Progenitor cell of endocrine pancreas (in vitro differentiated cells): ENCODE data around the gene ZNF620. TPM values are rescaled to one million over a fixed set of nuclear protein-coding genes. Genes with fewer than 3 reads are reported as not detected.

Experiments
- DNase-seq: peaks from one replicate; pipeline ENCODE4 v3.0.0; 2021; ENCODE audit warnings: low spot score; ENCODE audit not compliant: unreplicated experiment
- H3K27ac Mint-ChIP-seq: 2 replicates; pipeline ENCODE4 v1.8.0; 2021; ENCODE audit warnings: mild to moderate bottlenecking, moderate library complexity, mixed read lengths
- H3K27me3 Mint-ChIP-seq: 2 replicates; pipeline ENCODE4 v1.8.0; 2021; ENCODE audit warnings: mixed read lengths
- H3K36me3 Mint-ChIP-seq: 2 replicates; pipeline ENCODE4 v1.8.0; 2022; ENCODE audit warnings: mixed read lengths; ENCODE audit not compliant: insufficient read depth
- H3K4me1 Mint-ChIP-seq: 2 replicates; pipeline ENCODE4 v1.8.0; 2021; ENCODE audit warnings: low read depth, mixed read lengths
- H3K4me3 Mint-ChIP-seq: 2 replicates; pipeline ENCODE4 v1.8.0; 2021; ENCODE audit warnings: low read depth, mild to moderate bottlenecking, moderate library complexity, mixed read lengths
- H3K9me3 Mint-ChIP-seq: 2 replicates; pipeline ENCODE4 v1.8.0; 2021; ENCODE audit warnings: low read depth, mixed read lengths
- total RNA-seq: library from RNA; stranded (reverse); gene quantifications from 2 replicates; pipeline ENCODE4 v1.2.1, GENCODE V29; 2021
- TF ChIP-seq, protein P1 (sequence below): fragments of 200-600 bp; sonication (generic); IDR thresholded peaks from one replicate; pipeline ENCODE4 v1.5.0; 2021; ENCODE audit warnings: antibody characterized with exemption, mild to moderate bottlenecking; ENCODE audit not compliant: unreplicated experiment

Gene ZNF620
- total RNA-seq, 1 donor from 2014 or later, result 26.2 TPM

DNA sequence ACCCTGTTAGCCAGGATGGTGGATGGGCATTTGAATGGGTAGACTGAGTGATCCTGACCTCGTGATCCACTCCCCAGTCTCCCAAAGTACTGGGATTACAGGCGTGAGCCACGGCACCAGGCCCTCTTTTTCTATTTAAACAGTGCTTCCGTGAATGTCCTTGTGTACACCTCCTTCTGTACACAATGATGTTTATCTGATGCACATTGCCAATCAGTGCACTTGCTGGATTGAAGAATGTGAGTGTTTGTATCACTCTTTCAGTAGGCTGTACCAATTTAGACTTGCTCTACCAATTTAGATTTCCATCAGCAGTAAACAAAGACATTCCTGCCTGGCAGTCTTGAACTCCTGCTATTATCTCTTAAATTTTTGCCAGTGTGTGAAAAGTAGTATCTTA is 37.8 kb upstream of the ZNF620 start:
- Mint-ChIP-seq H3K9me3 (no peaks in the 10 kb centered on the region), H3K4me1 (peaks cover 6% of the 10 kb centered on the region), H3K27me3 (no peaks in the 10 kb centered on the region), H3K4me3 (no peak overlapping the region), H3K36me3 (peaks cover 15% of the 10 kb centered on the region), H3K27ac (no peak overlapping the region)
- TF ChIP-seq, protein P1, sequence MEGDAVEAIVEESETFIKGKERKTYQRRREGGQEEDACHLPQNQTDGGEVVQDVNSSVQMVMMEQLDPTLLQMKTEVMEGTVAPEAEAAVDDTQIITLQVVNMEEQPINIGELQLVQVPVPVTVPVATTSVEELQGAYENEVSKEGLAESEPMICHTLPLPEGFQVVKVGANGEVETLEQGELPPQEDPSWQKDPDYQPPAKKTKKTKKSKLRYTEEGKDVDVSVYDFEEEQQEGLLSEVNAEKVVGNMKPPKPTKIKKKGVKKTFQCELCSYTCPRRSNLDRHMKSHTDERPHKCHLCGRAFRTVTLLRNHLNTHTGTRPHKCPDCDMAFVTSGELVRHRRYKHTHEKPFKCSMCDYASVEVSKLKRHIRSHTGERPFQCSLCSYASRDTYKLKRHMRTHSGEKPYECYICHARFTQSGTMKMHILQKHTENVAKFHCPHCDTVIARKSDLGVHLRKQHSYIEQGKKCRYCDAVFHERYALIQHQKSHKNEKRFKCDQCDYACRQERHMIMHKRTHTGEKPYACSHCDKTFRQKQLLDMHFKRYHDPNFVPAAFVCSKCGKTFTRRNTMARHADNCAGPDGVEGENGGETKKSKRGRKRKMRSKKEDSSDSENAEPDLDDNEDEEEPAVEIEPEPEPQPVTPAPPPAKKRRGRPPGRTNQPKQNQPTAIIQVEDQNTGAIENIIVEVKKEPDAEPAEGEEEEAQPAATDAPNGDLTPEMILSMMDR, result no peak
- no peak for DNase-seq

DNA sequence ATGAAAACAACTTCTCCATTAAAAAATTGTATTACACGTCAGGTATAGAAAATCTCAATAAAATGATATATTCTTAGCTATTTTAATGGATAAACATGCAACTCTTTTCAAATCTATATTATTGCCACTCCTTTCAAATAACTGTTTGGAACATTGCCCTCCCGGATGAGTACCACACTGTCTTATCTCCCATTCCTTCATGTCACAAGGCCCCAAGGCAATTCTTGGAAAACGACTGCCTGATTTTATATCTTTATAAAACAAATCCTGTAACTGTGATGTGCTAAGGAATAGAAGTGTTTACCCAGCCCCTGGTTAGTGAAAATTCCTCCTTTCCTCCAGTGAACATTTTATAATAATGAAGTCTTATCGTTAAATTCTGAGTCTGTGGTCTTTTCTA is 35.1 kb upstream of the ZNF620 start:
- Mint-ChIP-seq H3K4me1 (peaks cover 6% of the 10 kb centered on the region), H3K27me3 (no peaks in the 10 kb centered on the region), H3K9me3 (no peaks in the 10 kb centered on the region), H3K4me3 (no peak overlapping the region), H3K36me3 (peaks cover 3% of the 10 kb centered on the region), H3K27ac (no peak overlapping the region)
- no peak for DNase-seq
- TF ChIP-seq, protein P1, result no peak

DNA sequence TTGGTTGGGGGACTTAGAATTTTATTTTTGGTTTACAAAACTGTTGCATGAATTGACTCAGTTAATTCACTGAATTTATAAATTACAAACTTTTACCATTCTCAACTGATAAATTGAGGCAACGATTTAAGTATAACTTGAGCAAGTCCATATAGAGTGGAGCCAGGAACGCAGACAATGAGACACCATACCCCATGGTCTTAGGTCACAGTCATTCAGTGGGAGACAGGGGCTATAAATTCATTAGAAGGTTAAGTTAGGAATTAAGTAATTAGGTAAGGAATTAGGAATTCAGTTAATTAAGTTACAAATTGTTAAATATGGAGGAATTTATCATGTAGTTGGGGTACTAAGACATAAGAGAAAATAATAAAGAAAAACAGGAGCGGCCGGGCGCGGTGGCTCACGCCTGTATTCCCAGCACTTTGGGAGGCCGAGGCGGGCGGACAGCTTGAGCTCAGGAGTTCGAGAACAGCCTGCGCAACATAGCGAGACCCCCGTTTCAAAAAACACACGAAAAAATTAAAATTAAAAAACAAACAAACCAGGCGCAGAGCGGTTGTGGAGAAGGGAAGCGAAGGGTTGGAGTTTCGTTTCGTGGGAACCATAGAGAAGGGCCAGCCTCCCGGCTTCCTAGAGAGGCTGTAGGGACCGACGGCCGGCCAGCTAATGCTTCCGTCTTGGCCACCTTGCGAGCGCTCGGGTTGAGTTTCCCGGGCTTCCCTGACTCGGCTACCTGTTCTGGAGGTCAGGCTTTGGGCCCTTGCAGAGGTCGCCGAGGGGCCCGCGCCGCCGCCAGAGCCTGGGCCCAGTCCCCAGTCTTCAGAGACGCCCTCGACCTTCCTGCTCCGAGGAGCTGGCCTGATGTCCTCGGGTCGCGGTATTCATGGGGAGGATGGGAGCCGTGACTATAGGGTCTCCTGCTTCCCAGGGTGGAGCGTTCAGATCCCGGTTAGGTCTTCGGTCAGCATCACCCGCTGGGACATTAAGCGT is 29.1 kb upstream of the ZNF620 start, which contains the start of gene ZNF619:
TSS of gene ZNF619 (plus strand) at position 645 of the 993 bp plus-strand sequence. CDS start 858 bp downstream, outside the sequence.
- Mint-ChIP-seq H3K4me3 (peak within 1 kb of the TSS; percentile 82), H3K36me3 (peaks cover 1% of the 10 kb centered on the region), H3K9me3 (no peaks in the 10 kb centered on the region), H3K4me1 (peaks cover 3% of the 10 kb centered on the region), H3K27me3 (no peaks in the 10 kb centered on the region), H3K27ac (peak within 1 kb of the TSS; percentile 81)
- peak; percentile 41 for DNase-seq
- TF ChIP-seq, protein P1, result no peak

DNA sequence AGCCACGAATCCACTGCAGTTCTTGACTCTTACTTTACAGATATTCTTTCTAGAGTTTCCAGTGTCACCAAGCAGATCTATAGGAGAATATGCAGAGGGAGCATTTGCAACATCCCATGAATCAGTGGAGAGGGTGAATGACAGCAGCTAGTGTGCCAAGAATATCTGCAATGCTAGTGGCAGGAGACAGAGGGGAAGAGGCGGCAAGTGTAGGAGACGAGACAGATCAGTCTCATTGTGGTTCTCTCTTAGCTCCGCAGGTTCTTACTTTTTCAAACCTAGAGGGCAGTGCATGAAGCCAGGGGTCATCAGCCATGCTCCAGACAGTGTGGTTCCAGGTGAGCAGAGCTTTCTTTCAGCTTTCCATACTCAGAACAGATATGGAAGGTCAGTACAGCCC is 28.2 kb upstream of the ZNF620 start:
- Mint-ChIP-seq H3K4me3 (peak overlapping the region; percentile 82), H3K4me1 (peaks cover 3% of the 10 kb centered on the region), H3K27ac (peak overlapping the region; percentile 81), H3K36me3 (peaks cover 4% of the 10 kb centered on the region), H3K27me3 (no peaks in the 10 kb centered on the region), H3K9me3 (no peaks in the 10 kb centered on the region)
- TF ChIP-seq, protein P1, result no peak
- no peak for DNase-seq

DNA sequence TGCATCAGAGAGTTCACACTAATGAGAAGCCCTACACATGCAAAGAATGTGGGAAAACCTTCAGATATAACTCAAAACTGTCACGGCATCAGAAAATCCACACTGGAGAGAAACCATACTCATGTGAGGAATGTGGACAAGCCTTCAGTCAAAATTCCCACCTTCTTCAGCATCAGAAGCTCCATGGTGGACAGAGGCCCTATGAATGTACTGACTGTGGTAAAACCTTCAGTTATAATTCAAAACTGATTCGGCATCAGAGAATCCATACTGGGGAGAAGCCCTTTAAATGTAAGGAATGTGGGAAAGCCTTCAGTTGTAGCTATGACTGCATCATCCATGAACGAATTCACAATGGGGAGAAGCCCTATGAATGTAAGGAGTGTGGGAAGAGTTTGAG is 18.7 kb upstream of the ZNF620 start:
- DNase-seq, result no peak
- no peak overlapping the region for H3K4me3 Mint-ChIP-seq
- H3K36me3 Mint-ChIP-seq, result peaks cover 36% of the 10 kb centered on the region
- no peaks in the 10 kb centered on the region for H3K4me1 Mint-ChIP-seq
- H3K27ac Mint-ChIP-seq, result no peak overlapping the region
- TF ChIP-seq, protein P1, result no peak
- no peaks in the 10 kb centered on the region for H3K27me3 Mint-ChIP-seq
- peaks cover 21% of the 10 kb centered on the region for H3K9me3 Mint-ChIP-seq
